PC-9 (cell line): ENCODE measurements around the gene LIN52. TPM values are rescaled to one million over a fixed set of nuclear protein-coding genes. Genes with fewer than 3 reads are reported as not detected.

ENCODE experiments used
- BruUV-seq: library from RNA; stranded (reverse); fragments of 400-500 nt; replicated peaks from 2 replicates; lab custom pipeline; 2021; lab: Mats Ljungman, UMichigan
- CTCF ChIA-PET: fragments of 300-600 bp; sonication (Branson Sonifier 250); formaldehyde crosslinking; loops from one replicate; lab custom pipeline; 2022; ENCODE audit warnings: antibody characterized with exemption; lab: Charles Lee
- POLR2A ChIA-PET: fragments of 300-600 bp; sonication (Branson Sonifier 250); formaldehyde crosslinking; loops from one replicate; lab custom pipeline; 2022; ENCODE audit warnings: antibody characterized with exemption; ENCODE audit not compliant: unreplicated experiment; lab: Charles Lee
- DNase-seq, 2 experiments: peaks; one replicate each; pipeline versions ENCODE4 v3.0.0 to v3.0.0-alpha.2; 2015 to 2022; ENCODE audit warnings: mixed read lengths in 1 of 2
- H2AFZ ChIP-seq: fragments of 200-600 bp; sonication (generic); 2 replicates; pipeline ENCODE4 v1.8.1; 2017; ENCODE audit warnings: antibody characterized with exemption
- H3F3A ChIP-seq: fragments of 200-600 bp; sonication (generic); 2 replicates; pipeline ENCODE4 v1.8.1; 2017; ENCODE audit warnings: antibody characterized with exemption, mild to moderate bottlenecking, low read depth; ENCODE audit not compliant: insufficient read depth
- H3K27ac ChIP-seq: fragments of 200-600 bp; sonication (generic); 2 replicates; pipeline ENCODE4 v1.6.1; 2016; ENCODE audit warnings: mixed run types
- H3K27me3 ChIP-seq: fragments of 200-600 bp; sonication (generic); 2 replicates; pipeline ENCODE4 v1.6.1; 2016; ENCODE audit warnings: low read depth, mixed run types; ENCODE audit not compliant: insufficient read depth
- H3K36me3 ChIP-seq: fragments of 200-600 bp; sonication (generic); 2 replicates; pipeline ENCODE4 v1.6.1; 2016; ENCODE audit warnings: low read depth, mixed run types
- H3K4me1 ChIP-seq: fragments of 200-600 bp; sonication (generic); replicated peaks from 2 replicates; pipeline ENCODE4 v1.6.1; 2016; ENCODE audit warnings: mixed run types; ENCODE audit not compliant: insufficient read depth
- H3K4me2 ChIP-seq: fragments of 200-600 bp; sonication (generic); 2 replicates; pipeline ENCODE4 v1.6.1; 2017; ENCODE audit warnings: mixed run types
- H3K4me3 ChIP-seq: fragments of 200-600 bp; sonication (generic); 2 replicates; pipeline ENCODE4 v1.6.1; 2016; ENCODE audit warnings: mixed run types
- H3K79me2 ChIP-seq: fragments of 200-600 bp; sonication (generic); 2 replicates; pipeline ENCODE4 v1.6.1; 2017; ENCODE audit warnings: low read depth, mixed run types
- H3K9me2 ChIP-seq: fragments of 200-600 bp; sonication (generic); 2 replicates; pipeline ENCODE4 v1.8.1; 2017; ENCODE audit warnings: mild to moderate bottlenecking; ENCODE audit not compliant: insufficient read depth
- H3K9me3 ChIP-seq: fragments of 200-600 bp; sonication (generic); 2 replicates; pipeline ENCODE4 v1.8.1; 2016; ENCODE audit warnings: low read depth; ENCODE audit not compliant: insufficient read depth
- H4K20me1 ChIP-seq: fragments of 200-600 bp; sonication (generic); 2 replicates; pipeline ENCODE4 v1.8.1; 2017; ENCODE audit not compliant: insufficient read depth
- CTCF ChIP-seq: fragments of 200-600 bp; sonication (generic); conservative IDR thresholded peaks from 2 replicates; pipeline ENCODE4 v1.6.1; 2017; ENCODE audit warnings: mixed run types, antibody characterized with exemption, mild to moderate bottlenecking, moderate library complexity
- EZH2 ChIP-seq: fragments of 200-600 bp; sonication (generic); IDR thresholded peaks from 2 replicates; pipeline ENCODE4 v1.8.0; 2017; ENCODE audit warnings: antibody characterized with exemption, low read depth
- intact Hi-C: fragments of 100-400 bp; cut with micrococcal nuclease; formaldehyde crosslinking; loops from one replicate; pipeline ENCODE4 v1.10.0; 2022; ENCODE audit not compliant: unreplicated experiment
- total RNA-seq: library from RNA; stranded (reverse); gene quantifications from 2 replicates; pipeline ENCODE4 v1.2.3, GENCODE V29; 2021

LIN52 gene
- total RNA-seq, 1 experiment from 2014 or later, result 18.8 TPM

GRCh38 chr14:74216671-74217070, 131.9 kb downstream of the LIN52 start:
- POLR2A ChIA-PET, result no interaction called here
- H3F3A ChIP-seq, result no peaks in the 10 kb centered on the region
- CTCF ChIA-PET, result interaction anchor here (0.6 to 1.6 kb wide), 2 partner anchors 12 to 58 kb away, joined by 3 to 4 read pairs; no protein-coding TSS in a partner anchor

GRCh38 chr14:74217672-74218448, 133.1 kb downstream of the LIN52 start:
- Histone ChIP-seq H3K27me3 (peaks cover 40% of the 10 kb centered on the region), H3K4me3 (peak overlapping the region; percentile 10; the same call in 1 of the 2 replicates), H3K4me2 (peak overlapping the region; percentile 58), H3K9me3 (no peaks in the 10 kb centered on the region), H3F3A (no peaks in the 10 kb centered on the region), H3K4me1 (no peaks in the 10 kb centered on the region), H2AFZ (no peak overlapping the region), H3K36me3 (no peaks in the 10 kb centered on the region), H3K27ac (no peak overlapping the region), H3K79me2 (no peaks in the 10 kb centered on the region), H3K9me2 (no peaks in the 10 kb centered on the region), H4K20me1 (no peaks in the 10 kb centered on the region)
- TF ChIP-seq EZH2 (peak; percentile 97), CTCF (peak; percentile 96)
- no TSS peak for BruUV-seq
- ChIA-PET CTCF (interaction anchor here (0.6 to 1.7 kb wide), 5 partner anchors 11 to 92 kb away, joined by 3 to 12 read pairs (median 6); no protein-coding TSS in a partner anchor), POLR2A (no interaction called here)
- intact Hi-C loops, result loop anchor here (1.0 to 2.0 kb wide), 2 partner anchors 33 to 76 kb away; no protein-coding TSS in a partner anchor
- DNase-seq, result peak; percentile 58 to 92

More at GRCh38 chr14:74216671-74217070, 131.9 kb downstream of the LIN52 start:
- intact Hi-C loops, result loop anchor here (1.0 to 2.0 kb wide), 2 partner anchors 34 to 78 kb away; no protein-coding TSS in a partner anchor
- Histone ChIP-seq H3K4me2 (no peak overlapping the region), H3K4me1 (no peaks in the 10 kb centered on the region), H3K36me3 (no peaks in the 10 kb centered on the region), H3K4me3 (no peak overlapping the region), H3K9me2 (no peaks in the 10 kb centered on the region), H3K79me2 (no peaks in the 10 kb centered on the region), H4K20me1 (no peaks in the 10 kb centered on the region), H2AFZ (no peak overlapping the region), H3K27ac (no peak overlapping the region), H3K9me3 (no peaks in the 10 kb centered on the region), H3K27me3 (peaks cover 40% of the 10 kb centered on the region)
- DNase-seq, result no peak
- BruUV-seq, result no TSS peak
- TF ChIP-seq CTCF, result no peak
- TF ChIP-seq EZH2, result no peak

GRCh38 chr14:74218462-74218861, 133.7 kb downstream of the LIN52 start:
- intact Hi-C loops, result no loop called here
- Histone ChIP-seq H3K4me1 (no peaks in the 10 kb centered on the region), H3F3A (no peaks in the 10 kb centered on the region), H3K27ac (no peak overlapping the region), H4K20me1 (no peaks in the 10 kb centered on the region), H3K4me3 (no peak overlapping the region), H3K27me3 (peaks cover 40% of the 10 kb centered on the region), H3K4me2 (no peak overlapping the region), H2AFZ (no peak overlapping the region), H3K36me3 (no peaks in the 10 kb centered on the region), H3K9me3 (no peaks in the 10 kb centered on the region), H3K9me2 (no peaks in the 10 kb centered on the region), H3K79me2 (no peaks in the 10 kb centered on the region)
- ChIA-PET POLR2A (no interaction called here), CTCF (interaction anchor here (0.6 to 1.7 kb wide), 4 partner anchors 34 to 135 kb away, joined by 4 to 12 read pairs (median 6); no protein-coding TSS in a partner anchor)
- DNase-seq, result no peak
- TF ChIP-seq CTCF, result no peak
- no peak for TF ChIP-seq EZH2
- BruUV-seq, result no TSS peak
